ENCODE measurements around the gene ANXA1.

Gene ANXA1

GRCh38 chr9:73155377-73155776, 3.7 kb downstream of the ANXA1 start:
- Histone ChIP-seq H3K36me3 (ENCODE audit: control insufficient read depth, insufficient read depth, low read length) (peaks cover 46% of the 10 kb centered on the region), H3K4me1 (ENCODE audit: control insufficient read depth, insufficient read depth, low read length, poor library complexity, severe bottlenecking) (peaks cover 8% of the 10 kb centered on the region), H3K4me3 (ENCODE audit: extremely low read depth, insufficient read depth, low read length, poor library complexity, severe bottlenecking) (peak overlapping the region; percentile 72), H3K9me3 (ENCODE audit: control insufficient read depth, low read length) (no peaks in the 10 kb centered on the region), H3K27ac (ENCODE audit: low read depth, low read length, severe bottlenecking) (no peak overlapping the region)
- 90% methylated on average over 2 of the region's 3 CpGs; no CpG with 5 or more reads in 1 of the 2 experiments for WGBS, 2 experiments (ENCODE audit: insufficient coverage in 2 of 2)

- no peaks in the 10 kb centered on the region for H3K9me3 ChIP-seq (ENCODE audit: control insufficient read depth, low read length)
- 93 to 100% methylated on average over 2 of the region's 4 CpGs for WGBS, 2 experiments (ENCODE audit: insufficient coverage in 2 of 2)
- H3K36me3 ChIP-seq (ENCODE audit: control insufficient read depth, insufficient read depth, low read length), result peaks cover 53% of the 10 kb centered on the region
- no peak overlapping the region for H3K27ac ChIP-seq (ENCODE audit: low read depth, low read length, severe bottlenecking)
- H3K4me1 ChIP-seq (ENCODE audit: control insufficient read depth, insufficient read depth, low read length, poor library complexity, severe bottlenecking), result peaks cover 8% of the 10 kb centered on the region
- H3K4me3 ChIP-seq (ENCODE audit: extremely low read depth, insufficient read depth, low read length, poor library complexity, severe bottlenecking), result peak overlapping the region; percentile 16
Measured at GRCh38 chr9:73155968-73156864, 4.6 kb downstream of the ANXA1 start.

GRCh38 chr9:73156865-73157187, 5.2 kb downstream of the ANXA1 start:
- Histone ChIP-seq H3K36me3 (ENCODE audit: control insufficient read depth, insufficient read depth, low read length) (peaks cover 57% of the 10 kb centered on the region), H3K9me3 (ENCODE audit: control insufficient read depth, low read length) (no peaks in the 10 kb centered on the region), H3K4me3 (ENCODE audit: extremely low read depth, insufficient read depth, low read length, poor library complexity, severe bottlenecking) (no peak overlapping the region), H3K4me1 (ENCODE audit: control insufficient read depth, insufficient read depth, low read length, poor library complexity, severe bottlenecking) (peaks cover 8% of the 10 kb centered on the region), H3K27ac (ENCODE audit: low read depth, low read length, severe bottlenecking) (no peak overlapping the region)

GRCh38 chr9:73157811-73158210, 6.1 kb downstream of the ANXA1 start:
- Histone ChIP-seq H3K4me3 (ENCODE audit: extremely low read depth, insufficient read depth, low read length, poor library complexity, severe bottlenecking) (no peak overlapping the region), H3K4me1 (ENCODE audit: control insufficient read depth, insufficient read depth, low read length, poor library complexity, severe bottlenecking) (peaks cover 8% of the 10 kb centered on the region), H3K36me3 (ENCODE audit: control insufficient read depth, insufficient read depth, low read length) (peaks cover 64% of the 10 kb centered on the region), H3K27ac (ENCODE audit: low read depth, low read length, severe bottlenecking) (no peak overlapping the region), H3K9me3 (ENCODE audit: control insufficient read depth, low read length) (no peaks in the 10 kb centered on the region)
- WGBS, 2 experiments (ENCODE audit: insufficient coverage in 2 of 2), result 100% methylated on average over 1 of the region's 2 CpGs; no CpG with 5 or more reads in 1 of the 2 experiments

GRCh38 chr9:73158723-73159122, 7.1 kb downstream of the ANXA1 start:
- 100% methylated on average over 1 to 2 of the region's 6 CpGs for WGBS, 2 experiments (ENCODE audit: insufficient coverage in 2 of 2)
- H3K4me3 ChIP-seq (ENCODE audit: extremely low read depth, insufficient read depth, low read length, poor library complexity, severe bottlenecking), result no peak overlapping the region
- H3K4me1 ChIP-seq (ENCODE audit: control insufficient read depth, insufficient read depth, low read length, poor library complexity, severe bottlenecking), result peaks cover 8% of the 10 kb centered on the region
- H3K27ac ChIP-seq (ENCODE audit: low read depth, low read length, severe bottlenecking), result no peak overlapping the region
- H3K9me3 ChIP-seq (ENCODE audit: control insufficient read depth, low read length), result no peaks in the 10 kb centered on the region
- H3K36me3 ChIP-seq (ENCODE audit: control insufficient read depth, insufficient read depth, low read length), result peaks cover 72% of the 10 kb centered on the region

GRCh38 chr9:73160868-73161267, 9.2 kb downstream of the ANXA1 start:
- H3K4me1 ChIP-seq (ENCODE audit: control insufficient read depth, insufficient read depth, low read length, poor library complexity, severe bottlenecking), result peaks cover 8% of the 10 kb centered on the region
- no peak overlapping the region for H3K27ac ChIP-seq (ENCODE audit: low read depth, low read length, severe bottlenecking)
- H3K36me3 ChIP-seq (ENCODE audit: control insufficient read depth, insufficient read depth, low read length), result peaks cover 79% of the 10 kb centered on the region
- 100% methylated on average over 1 to 2 of the region's 5 CpGs for WGBS, 2 experiments (ENCODE audit: insufficient coverage in 2 of 2)
- no peaks in the 10 kb centered on the region for H3K9me3 ChIP-seq (ENCODE audit: control insufficient read depth, low read length)
- no peak overlapping the region for H3K4me3 ChIP-seq (ENCODE audit: extremely low read depth, insufficient read depth, low read length, poor library complexity, severe bottlenecking)

GRCh38 chr9:73162987-73163768, 11.5 kb downstream of the ANXA1 start:
- Histone ChIP-seq H3K4me1 (ENCODE audit: control insufficient read depth, insufficient read depth, low read length, poor library complexity, severe bottlenecking) (no peaks in the 10 kb centered on the region), H3K27ac (ENCODE audit: low read depth, low read length, severe bottlenecking) (peak overlapping the region; percentile 3), H3K4me3 (ENCODE audit: extremely low read depth, insufficient read depth, low read length, poor library complexity, severe bottlenecking) (no peak overlapping the region), H3K9me3 (ENCODE audit: control insufficient read depth, low read length) (no peaks in the 10 kb centered on the region), H3K36me3 (ENCODE audit: control insufficient read depth, insufficient read depth, low read length) (peaks cover 85% of the 10 kb centered on the region)
- WGBS, 2 experiments (ENCODE audit: insufficient coverage in 2 of 2), result 93 to 100% methylated on average over 1 to 2 of the region's 6 CpGs

GRCh38 chr9:73165911-73166310, 14.2 kb downstream of the ANXA1 start:
- 100% methylated on average over 1 of the region's 2 CpGs for WGBS, 2 experiments (ENCODE audit: insufficient coverage in 2 of 2)
- H3K4me1 ChIP-seq (ENCODE audit: control insufficient read depth, insufficient read depth, low read length, poor library complexity, severe bottlenecking), result no peaks in the 10 kb centered on the region
- peaks cover 70% of the 10 kb centered on the region for H3K36me3 ChIP-seq (ENCODE audit: control insufficient read depth, insufficient read depth, low read length)
- no peaks in the 10 kb centered on the region for H3K9me3 ChIP-seq (ENCODE audit: control insufficient read depth, low read length)
- H3K27ac ChIP-seq (ENCODE audit: low read depth, low read length, severe bottlenecking), result no peak overlapping the region
- no peak overlapping the region for H3K4me3 ChIP-seq (ENCODE audit: extremely low read depth, insufficient read depth, low read length, poor library complexity, severe bottlenecking)

- Histone ChIP-seq H3K9me3 (ENCODE audit: control insufficient read depth, low read length) (no peaks in the 10 kb centered on the region), H3K36me3 (ENCODE audit: control insufficient read depth, insufficient read depth, low read length) (peaks cover 66% of the 10 kb centered on the region), H3K4me1 (ENCODE audit: control insufficient read depth, insufficient read depth, low read length, poor library complexity, severe bottlenecking) (no peaks in the 10 kb centered on the region), H3K27ac (ENCODE audit: low read depth, low read length, severe bottlenecking) (no peak overlapping the region), H3K4me3 (ENCODE audit: extremely low read depth, insufficient read depth, low read length, poor library complexity, severe bottlenecking) (no peak overlapping the region)
- WGBS, 2 experiments (ENCODE audit: insufficient coverage in 2 of 2), result 84 to 100% methylated on average over 1 to 2 of the region's 3 CpGs
Measured at GRCh38 chr9:73166468-73166867, 14.8 kb downstream of the ANXA1 start.

- no peak overlapping the region for H3K4me3 ChIP-seq (ENCODE audit: extremely low read depth, insufficient read depth, low read length, poor library complexity, severe bottlenecking)
- peaks cover 59% of the 10 kb centered on the region for H3K36me3 ChIP-seq (ENCODE audit: control insufficient read depth, insufficient read depth, low read length)
- WGBS, 2 experiments (ENCODE audit: insufficient coverage in 2 of 2), result 100% methylated on average over 1 to 2 of the region's 4 CpGs
- no peaks in the 10 kb centered on the region for H3K4me1 ChIP-seq (ENCODE audit: control insufficient read depth, insufficient read depth, low read length, poor library complexity, severe bottlenecking)
- H3K9me3 ChIP-seq (ENCODE audit: control insufficient read depth, low read length), result no peaks in the 10 kb centered on the region
- H3K27ac ChIP-seq (ENCODE audit: low read depth, low read length, severe bottlenecking), result no peak overlapping the region
Measured at GRCh38 chr9:73167614-73168013, 15.9 kb downstream of the ANXA1 start.

All from mesodermal cell (in vitro differentiated cells).